GM12874 (cell line): ENCODE results near the gene SLC27A4.

Experiments
- CTCF ChIP-seq: IDR thresholded peaks from 2 replicates; pipeline ENCODE4 v1.5.1; 2011; ENCODE audit warnings: low read depth, mild to moderate bottlenecking, control low read depth, low read length, moderate library complexity; ENCODE audit not compliant: insufficient read depth

Gene SLC27A4

DNA sequence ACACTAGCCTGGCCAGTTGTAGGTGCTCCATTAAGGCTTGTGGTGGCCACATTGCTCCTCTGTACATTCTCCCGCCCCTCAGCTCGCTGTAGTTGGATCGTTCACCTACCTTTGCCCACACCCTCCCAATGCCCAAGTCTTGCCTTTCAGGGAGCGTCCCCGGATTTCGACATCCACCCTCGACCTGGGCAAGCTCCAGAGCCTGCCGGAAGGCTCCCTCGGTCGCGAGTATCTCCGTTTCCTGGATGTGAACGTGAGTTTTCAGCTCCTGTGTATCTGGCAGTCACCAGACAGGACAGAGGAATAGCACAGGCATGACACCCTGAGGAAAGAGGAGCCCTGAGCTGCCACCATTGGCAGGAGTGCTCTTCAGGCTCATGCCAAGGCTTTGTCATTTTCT, 14.7 kb upstream of the SLC27A4 start:
- no peak for TF ChIP-seq CTCF

GRCh38 chr9:128333451-128333869, 6.9 kb upstream of the SLC27A4 start:
- TF ChIP-seq CTCF: no peak

DNA sequence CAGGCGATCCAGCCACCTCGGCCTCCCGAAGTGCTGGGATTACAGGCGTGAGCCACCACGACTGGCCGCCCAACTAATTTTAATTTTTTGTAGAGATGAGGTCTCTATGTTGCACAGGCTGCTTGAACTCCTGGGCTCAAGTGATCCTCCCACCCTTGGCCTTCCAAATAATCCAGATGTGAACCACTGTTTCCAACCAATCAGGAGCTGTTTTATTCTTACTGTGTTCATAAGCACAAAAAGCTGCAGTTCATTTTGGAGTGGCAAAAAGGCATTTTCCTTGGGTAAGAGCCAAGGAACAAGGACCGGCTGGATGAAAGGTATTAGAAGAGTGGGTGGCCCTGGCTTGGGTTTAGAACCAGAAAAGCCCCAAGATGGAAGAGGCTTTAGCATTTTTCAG, 5.2 kb upstream of the SLC27A4 start:
- TF ChIP-seq CTCF: no peak

DNA sequence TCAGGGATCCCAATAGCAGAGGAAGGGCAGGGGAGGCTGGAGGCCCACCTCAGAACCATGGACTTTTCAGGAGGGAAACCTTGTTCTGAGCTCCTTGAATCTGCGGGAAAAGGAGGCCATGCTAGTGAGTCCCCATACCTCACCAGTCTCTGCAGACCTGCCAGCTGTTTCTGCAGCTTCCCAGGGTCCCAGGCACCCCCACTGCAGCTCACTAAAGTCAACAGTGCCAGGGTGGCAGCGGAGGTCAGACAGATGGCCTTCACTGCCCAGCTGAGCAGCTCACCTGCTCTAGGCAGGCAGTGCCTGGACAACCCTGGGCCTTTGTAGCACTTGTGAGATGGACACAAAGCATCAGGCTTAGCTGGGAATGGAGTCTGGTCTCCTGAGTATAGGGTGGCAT, 4.4 kb upstream of the SLC27A4 start:
- TF ChIP-seq CTCF: no peak

DNA sequence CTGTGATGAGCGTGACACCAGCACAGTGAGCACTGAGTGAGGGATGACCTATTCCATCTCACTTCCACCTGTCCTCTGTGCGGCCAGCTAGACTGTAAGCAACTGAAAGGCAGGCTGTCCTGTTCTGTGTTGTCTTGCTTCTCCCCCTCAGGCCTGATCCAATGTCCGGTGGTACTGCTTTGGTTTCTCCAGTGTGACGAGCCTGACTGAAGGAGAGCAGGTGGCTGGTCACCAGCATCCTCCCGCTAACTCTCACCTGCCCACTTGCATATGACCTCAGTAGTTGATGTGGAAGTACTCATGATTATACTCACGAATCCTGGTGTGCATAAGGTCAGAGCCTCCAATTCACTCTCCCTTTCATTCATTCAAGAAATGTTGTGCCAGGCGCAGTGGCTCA, 2.4 kb upstream of the SLC27A4 start:
- TF ChIP-seq CTCF: no peak

- TF ChIP-seq CTCF: no peak
These were observed 536 bp downstream of the SLC27A4 start for GRCh38 chr9:128340691-128341434.

- peak; percentile 69 for TF ChIP-seq CTCF
These were observed 1.1 kb downstream of the SLC27A4 start for GRCh38 chr9:128341435-128341849.
